Measurements from ENCODE around the gene PTPRK.

Gene PTPRK

GRCh38 chr6:128400875-128401274 is 119.5 kb downstream of the PTPRK start:
- TF ChIP-seq TAF1 (IDR thresholded peaks at IDR 0.05; ENCODE audit: low read depth): no peak
- TF ChIP-seq YY1 (IDR thresholded peaks at IDR 0.05; ENCODE audit: low read depth): no peak
- no peak for TF ChIP-seq NFIC (IDR thresholded peaks at IDR 0.05)
- TF ChIP-seq RAD21 (IDR thresholded peaks at IDR 0.05; ENCODE audit: low read depth): no peak
- no peak for TF ChIP-seq REST (IDR thresholded peaks at IDR 0.05; ENCODE audit: low read depth)

- TF ChIP-seq MAX (IDR thresholded peaks at IDR 0.05) (no peak), YY1 (IDR thresholded peaks at IDR 0.05; ENCODE audit: low read depth) (no peak), CEBPB (IDR thresholded peaks at IDR 0.05) (no peak), EGR1 (IDR thresholded peaks at IDR 0.05) (no peak), TAF1 (IDR thresholded peaks at IDR 0.05; ENCODE audit: low read depth) (no peak), USF1 (IDR thresholded peaks at IDR 0.05) (no peak), TCF12 (IDR thresholded peaks at IDR 0.05; ENCODE audit: low read depth) (no peak), TEAD4 (IDR thresholded peaks at IDR 0.05) (no peak), NFIC (IDR thresholded peaks at IDR 0.05) (no peak)
Observed at GRCh38 chr6:128397996-128398395, 122.4 kb downstream of the PTPRK start.

GRCh38 chr6:128395596-128395995 is 124.8 kb downstream of the PTPRK start:
- TF ChIP-seq CREB1 (IDR thresholded peaks at IDR 0.05; ENCODE audit: low read depth): no peak
- TF ChIP-seq EGR1 (IDR thresholded peaks at IDR 0.05): no peak
- no peak for TF ChIP-seq TCF12 (IDR thresholded peaks at IDR 0.05; ENCODE audit: low read depth)

GRCh38 chr6:128395188-128395587 is 125.2 kb downstream of the PTPRK start:
- TF ChIP-seq TCF12 (IDR thresholded peaks at IDR 0.05; ENCODE audit: low read depth) (no peak), USF1 (IDR thresholded peaks at IDR 0.05) (no peak), REST (IDR thresholded peaks at IDR 0.05; ENCODE audit: low read depth) (no peak), RAD21 (IDR thresholded peaks at IDR 0.05; ENCODE audit: low read depth) (no peak), EGR1 (IDR thresholded peaks at IDR 0.05) (no peak), MAX (IDR thresholded peaks at IDR 0.05) (no peak), ZBTB7A (IDR thresholded peaks at IDR 0.05; ENCODE audit: low read depth) (no peak), TAF1 (IDR thresholded peaks at IDR 0.05; ENCODE audit: low read depth) (no peak), FOXM1 (IDR thresholded peaks at IDR 0.05; ENCODE audit: borderline replicate concordance, low read depth) (no peak), CEBPB (IDR thresholded peaks at IDR 0.05) (no peak), EP300 (IDR thresholded peaks at IDR 0.05; ENCODE audit: borderline replicate concordance) (no peak), CREB1 (IDR thresholded peaks at IDR 0.05; ENCODE audit: low read depth) (no peak), YY1 (IDR thresholded peaks at IDR 0.05; ENCODE audit: low read depth) (no peak), TEAD4 (IDR thresholded peaks at IDR 0.05) (no peak)

- TF ChIP-seq YY1 (IDR thresholded peaks at IDR 0.05; ENCODE audit: low read depth) (no peak), REST (IDR thresholded peaks at IDR 0.05; ENCODE audit: low read depth) (no peak), RAD21 (IDR thresholded peaks at IDR 0.05; ENCODE audit: low read depth) (no peak), FOXM1 (IDR thresholded peaks at IDR 0.05; ENCODE audit: borderline replicate concordance, low read depth) (no peak), NFIC (IDR thresholded peaks at IDR 0.05) (no peak), TAF1 (IDR thresholded peaks at IDR 0.05; ENCODE audit: low read depth) (no peak), TEAD4 (IDR thresholded peaks at IDR 0.05) (no peak), CREB1 (IDR thresholded peaks at IDR 0.05; ENCODE audit: low read depth) (no peak), ZBTB7A (IDR thresholded peaks at IDR 0.05; ENCODE audit: low read depth) (no peak)
Observed at GRCh38 chr6:128394167-128394566, 126.2 kb downstream of the PTPRK start.

Data from Ishikawa (cell line).